Nephron progenitor cell (in vitro differentiated cells): ENCODE results near the gene SH3BGRL2.
"Not testable (repeated sequence)": the region's sequence is repeated elsewhere in the genome, so short reads cannot be mapped to it uniquely, and the experiment has no call there.

Experiments
- DNase-seq: peaks from one replicate; pipeline ENCODE4 v3.0.0; 2021
- H3K27ac Mint-ChIP-seq: 2 replicates; pipeline ENCODE4 v1.8.0; 2021; ENCODE audit warnings: mild to moderate bottlenecking, moderate library complexity, mixed read lengths
- H3K27me3 Mint-ChIP-seq: 2 replicates; pipeline ENCODE4 v1.8.0; 2021; ENCODE audit warnings: mild to moderate bottlenecking, low read depth, mixed read lengths; ENCODE audit not compliant: poor library complexity
- H3K36me3 Mint-ChIP-seq: 2 replicates; pipeline ENCODE4 v1.8.0; 2021; ENCODE audit warnings: low read depth, mixed read lengths
- H3K4me1 Mint-ChIP-seq: 2 replicates; pipeline ENCODE4 v1.8.0; 2021; ENCODE audit warnings: mixed read lengths
- H3K4me3 Mint-ChIP-seq: 2 replicates; pipeline ENCODE4 v1.8.0; 2021; ENCODE audit warnings: mild to moderate bottlenecking, moderate library complexity, mixed read lengths
- H3K9me3 Mint-ChIP-seq: 2 replicates; pipeline ENCODE4 v1.8.0; 2021; ENCODE audit warnings: mild to moderate bottlenecking, moderate library complexity, mixed read lengths
- CTCF ChIP-seq: fragments of 200-600 bp; sonication (generic); IDR thresholded peaks from 2 replicates; pipeline ENCODE4 v1.5.0; 2021; ENCODE audit warnings: antibody characterized with exemption

The SH3BGRL2 gene

GRCh38 chr6:79648328-79648727, 17.2 kb downstream of the SH3BGRL2 start:
- H3K4me3 Mint-ChIP-seq = no peak overlapping the region
- DNase-seq = no peak
- no peaks in the 10 kb centered on the region for H3K36me3 Mint-ChIP-seq
- no peaks in the 10 kb centered on the region for H3K9me3 Mint-ChIP-seq
- H3K27me3 Mint-ChIP-seq = no peaks in the 10 kb centered on the region
- TF ChIP-seq CTCF = no peak
- H3K27ac Mint-ChIP-seq = no peak overlapping the region
- peaks cover 13% of the 10 kb centered on the region for H3K4me1 Mint-ChIP-seq

- Mint-ChIP-seq H3K4me3 (no peak overlapping the region), H3K9me3 (no peaks in the 10 kb centered on the region), H3K4me1 (peaks cover 13% of the 10 kb centered on the region), H3K36me3 (no peaks in the 10 kb centered on the region), H3K27ac (no peak overlapping the region), H3K27me3 (no peaks in the 10 kb centered on the region)
- TF ChIP-seq CTCF = no peak
- no peak for DNase-seq
These were observed 17.9 kb downstream of the SH3BGRL2 start for GRCh38 chr6:79649016-79649415.

- Mint-ChIP-seq H3K9me3 (no peaks in the 10 kb centered on the region), H3K4me1 (peaks cover 13% of the 10 kb centered on the region), H3K4me3 (no peak overlapping the region), H3K27me3 (no peaks in the 10 kb centered on the region), H3K27ac (no peak overlapping the region), H3K36me3 (peaks cover 5% of the 10 kb centered on the region)
- no peak for TF ChIP-seq CTCF
- no peak for DNase-seq
These were observed 19.8 kb downstream of the SH3BGRL2 start for GRCh38 chr6:79650950-79651349.

GRCh38 chr6:79656134-79656533, 25.0 kb downstream of the SH3BGRL2 start:
- no peak overlapping the region for H3K27ac Mint-ChIP-seq
- no peak overlapping the region for H3K4me3 Mint-ChIP-seq
- DNase-seq = no peak
- no peak for TF ChIP-seq CTCF
- no peaks in the 10 kb centered on the region for H3K27me3 Mint-ChIP-seq
- peaks cover 40% of the 10 kb centered on the region for H3K36me3 Mint-ChIP-seq
- H3K4me1 Mint-ChIP-seq = no peaks in the 10 kb centered on the region
- peaks cover 36% of the 10 kb centered on the region for H3K9me3 Mint-ChIP-seq

- peaks cover 47% of the 10 kb centered on the region for H3K9me3 Mint-ChIP-seq
These were observed 26.1 kb downstream of the SH3BGRL2 start for GRCh38 chr6:79657238-79657637.

GRCh38 chr6:79663655-79664054, 32.5 kb downstream of the SH3BGRL2 start:
- H3K4me3 Mint-ChIP-seq, H3K27ac Mint-ChIP-seq, H3K27me3 Mint-ChIP-seq: not testable (repeated sequence)
- peaks cover 24% of the 10 kb centered on the region for H3K4me1 Mint-ChIP-seq
- H3K36me3 Mint-ChIP-seq = peaks cover 53% of the 10 kb centered on the region
- DNase-seq = peak; percentile 10
- peaks cover 48% of the 10 kb centered on the region for H3K9me3 Mint-ChIP-seq

More at GRCh38 chr6:79657238-79657637, 26.1 kb downstream of the SH3BGRL2 start:
- H3K27me3 Mint-ChIP-seq = no peaks in the 10 kb centered on the region
- no peak overlapping the region for H3K4me3 Mint-ChIP-seq
- no peak for DNase-seq
- no peak overlapping the region for H3K27ac Mint-ChIP-seq
- no peaks in the 10 kb centered on the region for H3K4me1 Mint-ChIP-seq
- TF ChIP-seq CTCF = no peak
- peaks cover 52% of the 10 kb centered on the region for H3K36me3 Mint-ChIP-seq
